Measurements from ENCODE around the gene LRMDA.

The LRMDA gene

GRCh38 chr10:75582102-75582501 lies 150.7 kb downstream of the LRMDA start:
- Histone ChIP-seq H2AFZ (ENCODE audit: low read depth, low read length, severe bottlenecking) (no peak overlapping the region), H3K9ac (ENCODE audit: low read length) (no peak overlapping the region), H3K27me3 (ENCODE audit: low read length) (no peaks in the 10 kb centered on the region), H3K9me3 (ENCODE audit: insufficient read depth, low read length) (peaks cover 7% of the 10 kb centered on the region; the same call in 1 of the 2 replicates), H3K79me2 (ENCODE audit: insufficient read depth, low read length) (no peaks in the 10 kb centered on the region), H3K9me2 (replicated peaks; ENCODE audit: insufficient read depth, low read length) (no peaks in the 10 kb centered on the region), H4K20me1 (ENCODE audit: low read depth, low read length) (no peaks in the 10 kb centered on the region), H3K36me3 (ENCODE audit: low read length) (no peaks in the 10 kb centered on the region), H3K27ac (ENCODE audit: low read depth, low read length) (no peak overlapping the region), H3K4me2 (ENCODE audit: low read depth, low read length, poor library complexity, severe bottlenecking) (no peak overlapping the region), H3K4me3 (ENCODE audit: insufficient read depth, low read length, poor library complexity, severe bottlenecking) (no peak overlapping the region), H3F3A (ENCODE audit: insufficient read depth) (no peaks in the 10 kb centered on the region)
- TF ChIP-seq CTCF (IDR thresholded peaks at IDR 0.05; ENCODE audit: insufficient read depth, low read length, poor library complexity, severe bottlenecking) (no peak), EZH2phosphoT487 (conservative IDR thresholded peaks at IDR 0.05; ENCODE audit: low read length) (no peak)

GRCh38 chr10:75585294-75585693 lies 153.9 kb downstream of the LRMDA start:
- Histone ChIP-seq H3K9me3 (ENCODE audit: insufficient read depth, low read length) (peaks cover 7% of the 10 kb centered on the region; the same call in 1 of the 2 replicates), H3K4me2 (ENCODE audit: low read depth, low read length, poor library complexity, severe bottlenecking) (no peak overlapping the region), H3K4me3 (ENCODE audit: insufficient read depth, low read length, poor library complexity, severe bottlenecking) (no peak overlapping the region), H3K27ac (ENCODE audit: low read depth, low read length) (no peak overlapping the region), H3K9ac (ENCODE audit: low read length) (no peak overlapping the region), H2AFZ (ENCODE audit: low read depth, low read length, severe bottlenecking) (no peak overlapping the region), H4K20me1 (ENCODE audit: low read depth, low read length) (no peaks in the 10 kb centered on the region), H3K9me2 (replicated peaks; ENCODE audit: insufficient read depth, low read length) (no peaks in the 10 kb centered on the region), H3K79me2 (ENCODE audit: insufficient read depth, low read length) (no peaks in the 10 kb centered on the region), H3K36me3 (ENCODE audit: low read length) (no peaks in the 10 kb centered on the region), H3F3A (ENCODE audit: insufficient read depth) (no peaks in the 10 kb centered on the region), H3K27me3 (ENCODE audit: low read length) (no peaks in the 10 kb centered on the region)
- no peak for TF ChIP-seq CTCF (IDR thresholded peaks at IDR 0.05; ENCODE audit: insufficient read depth, low read length, poor library complexity, severe bottlenecking)

- no peaks in the 10 kb centered on the region for H3K36me3 ChIP-seq (ENCODE audit: low read length)
- H2AFZ ChIP-seq (ENCODE audit: low read depth, low read length, severe bottlenecking), result no peak overlapping the region
- H3F3A ChIP-seq (ENCODE audit: insufficient read depth), result no peaks in the 10 kb centered on the region
- no peak overlapping the region for H3K4me3 ChIP-seq (ENCODE audit: insufficient read depth, low read length, poor library complexity, severe bottlenecking)
- peaks cover 7% of the 10 kb centered on the region; the same call in 1 of the 2 replicates for H3K9me3 ChIP-seq (ENCODE audit: insufficient read depth, low read length)
- no peak overlapping the region for H3K27ac ChIP-seq (ENCODE audit: low read depth, low read length)
- no peaks in the 10 kb centered on the region for H3K27me3 ChIP-seq (ENCODE audit: low read length)
- TF ChIP-seq EZH2phosphoT487 (conservative IDR thresholded peaks at IDR 0.05; ENCODE audit: low read length) (no peak), CTCF (IDR thresholded peaks at IDR 0.05; ENCODE audit: insufficient read depth, low read length, poor library complexity, severe bottlenecking) (no peak)
- no peaks in the 10 kb centered on the region for H4K20me1 ChIP-seq (ENCODE audit: low read depth, low read length)
- no peaks in the 10 kb centered on the region for H3K79me2 ChIP-seq (ENCODE audit: insufficient read depth, low read length)
- no peak overlapping the region for H3K4me2 ChIP-seq (ENCODE audit: low read depth, low read length, poor library complexity, severe bottlenecking)
- H3K9me2 ChIP-seq (replicated peaks; ENCODE audit: insufficient read depth, low read length), result no peaks in the 10 kb centered on the region
- no peak overlapping the region for H3K9ac ChIP-seq (ENCODE audit: low read length)
Measured at GRCh38 chr10:75586814-75587213, 155.4 kb downstream of the LRMDA start.

Data from SU-DHL-6 (cell line).